HG03064 (cell line): ENCODE measurements around the gene MYEF2.

Experiments used
- ATAC-seq: cut with Tn5 transposase; IDR thresholded peaks from one replicate; pipeline ENCODE4 v1.9.1; 2021; ENCODE audit warnings: low read depth; ENCODE audit not compliant: unreplicated experiment

MYEF2 gene

DNA sequence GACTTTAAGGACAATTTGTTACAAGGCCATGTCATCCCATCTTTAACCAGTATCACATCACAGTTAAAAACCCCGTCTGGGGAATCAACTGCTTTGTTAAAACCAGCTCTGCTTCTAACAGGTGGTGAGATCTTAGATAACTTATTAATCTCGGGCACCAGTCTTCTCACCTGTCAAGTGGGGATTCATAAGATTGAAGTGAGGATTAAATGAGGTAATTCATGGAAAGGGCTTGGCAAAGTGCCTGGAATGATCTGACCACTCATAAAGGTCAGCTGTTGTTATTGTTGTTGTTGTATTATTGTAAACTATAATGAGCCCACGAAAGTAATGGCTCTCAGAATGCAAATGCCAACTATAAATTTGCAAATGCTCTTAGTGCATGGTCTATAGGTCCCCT lies 87.4 kb downstream of the MYEF2 start:
- no peak for ATAC-seq

DNA sequence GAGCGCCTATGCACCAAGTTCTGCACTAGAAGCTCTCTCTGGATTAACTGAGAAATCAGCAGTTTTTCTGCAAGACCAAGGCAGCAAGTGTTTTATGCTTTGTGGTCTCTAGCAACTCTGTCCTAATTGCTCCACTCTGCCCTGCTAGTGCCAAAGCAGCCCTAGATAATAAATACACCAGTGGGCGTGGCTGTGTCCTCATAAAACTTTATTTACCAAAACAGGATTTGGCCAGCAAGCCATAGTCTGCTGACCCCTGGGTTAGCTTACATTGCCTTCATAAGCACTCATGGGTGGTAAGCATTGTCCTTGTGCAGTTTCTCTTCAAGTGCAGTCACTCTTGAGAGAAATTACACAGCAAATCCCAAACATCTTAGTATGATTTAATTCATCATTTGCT lies 88.0 kb downstream of the MYEF2 start:
- ATAC-seq, result no peak

DNA sequence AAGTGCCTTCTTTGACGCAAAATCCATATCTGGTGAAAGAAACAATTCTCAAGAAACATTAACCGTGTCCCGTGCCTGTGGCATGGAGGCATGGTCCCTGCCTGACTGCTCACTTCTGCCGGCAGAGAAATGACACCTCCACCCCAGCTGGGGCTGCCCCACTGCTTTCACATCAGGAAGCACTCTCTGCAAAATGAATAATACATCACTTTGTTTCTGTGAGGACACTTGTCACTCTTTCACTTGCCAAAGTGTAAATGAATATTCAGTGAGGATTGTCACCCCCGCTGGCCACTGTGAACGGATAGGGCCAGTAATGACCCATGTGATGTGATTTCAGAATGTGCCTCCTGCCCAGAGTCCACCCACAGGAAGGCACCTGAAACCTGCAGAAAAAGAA lies 88.4 kb downstream of the MYEF2 start:
- ATAC-seq, result no peak

DNA sequence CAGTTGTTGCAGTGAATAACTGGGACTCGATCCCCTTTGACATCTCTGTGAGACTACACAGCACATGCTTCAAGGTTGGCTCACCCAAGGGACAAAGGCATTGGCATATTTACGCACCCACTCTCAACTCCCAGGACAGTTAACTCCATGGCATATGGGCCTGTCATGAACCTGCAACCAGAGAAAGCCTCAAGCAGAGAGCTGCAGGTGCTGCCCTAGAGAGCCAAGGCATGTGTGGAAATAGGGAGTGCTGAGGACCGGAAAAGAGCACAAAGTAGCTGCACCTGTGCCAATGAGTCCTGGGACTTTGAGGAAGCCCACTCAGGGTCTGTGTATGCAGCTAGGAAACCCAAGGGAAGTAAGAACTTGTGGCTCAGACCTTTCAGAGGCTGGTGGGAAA lies 90.3 kb downstream of the MYEF2 start:
- ATAC-seq, result no peak

DNA sequence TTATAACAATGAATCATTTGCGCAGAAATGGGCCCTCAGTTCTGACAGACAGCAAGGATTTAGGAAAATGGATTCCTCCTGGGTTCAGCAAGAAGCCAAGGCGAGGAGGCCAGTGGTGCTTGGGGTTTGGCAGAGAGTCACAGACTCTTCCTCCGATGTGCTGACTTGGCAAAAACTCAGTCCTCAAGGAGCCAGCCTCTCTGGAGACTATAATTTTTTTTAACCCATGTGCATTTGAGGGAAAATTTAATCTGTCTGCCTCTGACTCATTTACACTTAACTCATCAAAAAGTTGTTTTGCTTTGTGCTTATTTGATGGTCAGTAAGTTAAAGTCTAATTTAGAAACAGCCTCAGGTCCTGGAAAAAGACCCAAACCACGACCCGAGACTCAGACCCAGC lies 91.5 kb downstream of the MYEF2 start:
- ATAC-seq, result no peak

DNA sequence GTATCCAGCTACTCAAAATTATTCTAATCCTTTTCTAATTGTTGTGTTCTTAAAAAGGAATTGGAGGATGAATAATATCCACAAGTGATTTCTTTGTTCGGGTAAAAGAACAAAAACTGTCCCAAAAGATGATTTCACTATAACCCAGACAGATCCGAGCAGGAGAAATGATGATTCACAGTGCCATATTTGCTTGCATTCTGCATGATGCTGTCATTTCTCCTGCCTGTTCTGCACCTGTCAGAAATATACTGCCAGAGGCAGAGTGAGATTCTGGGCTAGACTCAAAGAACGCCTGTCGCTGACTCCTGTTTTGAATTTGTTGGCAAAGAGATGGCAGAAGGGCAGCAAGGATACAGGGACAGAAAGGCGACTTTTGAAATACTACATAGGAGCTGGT lies 92.0 kb downstream of the MYEF2 start:
- no peak for ATAC-seq

DNA sequence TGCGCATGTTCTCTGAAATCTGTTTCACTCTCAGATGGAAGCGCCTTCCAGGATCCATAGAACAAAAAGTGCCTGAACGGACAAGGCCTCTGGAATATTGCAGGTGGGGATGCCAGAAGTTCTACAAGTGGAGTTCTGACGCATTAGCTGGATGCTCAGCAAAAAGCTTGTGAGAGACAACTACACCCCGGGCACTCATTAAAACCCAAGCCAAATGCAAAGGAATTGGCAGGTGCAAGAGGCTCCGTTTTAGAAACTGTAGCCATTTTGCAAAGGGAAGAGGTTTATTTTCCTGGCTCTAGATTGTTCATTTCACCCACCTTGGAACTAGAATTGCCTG lies 92.5 kb downstream of the MYEF2 start:
- no peak for ATAC-seq

DNA sequence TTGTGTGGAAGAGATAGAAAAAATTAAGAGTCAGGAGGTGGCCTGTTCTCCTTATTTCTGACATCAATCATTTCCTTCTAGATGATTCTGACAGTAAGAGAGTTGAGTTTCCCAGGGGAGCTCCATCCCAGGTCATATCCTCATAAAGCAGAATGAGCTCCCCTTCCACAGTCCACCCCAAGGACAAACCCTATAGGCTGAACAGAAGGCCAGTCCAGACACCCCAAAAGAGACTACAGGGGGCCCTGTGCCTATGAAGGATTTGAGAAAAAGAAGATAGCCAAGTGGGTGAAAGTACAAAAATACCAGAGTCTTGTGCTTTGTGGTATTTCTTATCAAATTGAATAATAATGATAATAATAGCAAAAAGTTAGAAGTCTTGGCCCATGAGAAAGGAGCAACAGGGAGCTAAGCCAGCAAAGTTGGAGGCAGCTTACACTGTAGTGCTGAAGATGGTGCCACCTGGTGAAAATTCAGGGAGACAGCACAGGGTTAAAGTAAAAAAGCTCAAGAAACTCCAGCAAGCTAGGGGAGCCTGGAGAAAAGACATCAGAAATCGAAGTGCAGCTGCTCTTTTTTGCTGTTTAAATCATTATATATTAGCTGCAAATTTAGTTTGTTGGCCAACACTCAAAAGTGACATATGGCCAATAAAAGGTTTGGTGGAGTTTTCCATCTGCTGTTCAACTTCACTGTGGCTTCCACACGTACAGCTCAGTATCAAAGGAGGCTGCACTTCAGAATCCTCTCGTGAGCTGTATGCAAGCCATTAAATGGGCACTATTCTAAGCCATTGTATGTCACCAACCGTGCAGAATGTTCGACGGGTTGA lies 93.1 kb downstream of the MYEF2 start:
- no peak for ATAC-seq
